Motor neuron (in vitro differentiated cells): Measurements from ENCODE around the gene GGTA1. TPM values are rescaled to one million over a fixed set of nuclear protein-coding genes. Genes with fewer than 3 reads are reported as not detected.

Source experiments
- ATAC-seq, 8 experiments: fragments of 200-7000 bp; cut with Tn5 transposase; replicated peaks in 6 of 8; 2 replicates each; pipeline ENCODE4 v1.8.0; 2021; ENCODE audit warnings: mild to moderate bottlenecking in 8 of 8, moderate library complexity in 8 of 8
- H3K27ac ChIP-seq, 2 donors: fragments of 250-450 bp; sonication (Bioruptor Pico); 2 replicates each; pipeline ENCODE4 v1.9.0; 2021; ENCODE audit warnings: antibody characterized with exemption in 2 of 2, mild to moderate bottlenecking in 2 of 2, moderate library complexity in 1 of 2
- H3K4me1 ChIP-seq, 2 donors: fragments of 250-450 bp; sonication (Bioruptor Pico); replicated peaks in 1 of 2; 2 replicates each; pipeline ENCODE4 v1.6.1; 2021; ENCODE audit warnings: antibody characterized with exemption in 2 of 2, mild to moderate bottlenecking in 2 of 2, moderate library complexity in 1 of 2
- H3K4me3 ChIP-seq, 5 donors: fragments of 250-450 bp; sonication (Bioruptor Pico); 2 replicates each; pipeline ENCODE4 v1.9.0; 2021; ENCODE audit warnings: antibody characterized with exemption in 5 of 5, mild to moderate bottlenecking in 5 of 5, moderate library complexity in 4 of 5
- WGBS, 10 experiments: fragments of 450-650 bp; shearing (Covaris generic); methylation state at CpG; one replicate each; pipeline ENCODE4 v1.0.0; 2022; 5-methylcytosine and 5-hydroxymethylcytosine counted together
- in situ Hi-C, 9 experiments: fragments of 400-800 bp; cut with MboI; loops; one replicate each; pipeline ENCODE4 v1.15.0; 2021; ENCODE audit warnings: low sequenced_read_pairs in 9 of 9, low pct_unique_long_range_greater_than_20kb in 2 of 9; ENCODE audit not compliant: unreplicated experiment in 9 of 9
- total RNA-seq, 8 experiments: library from RNA; unstranded; fragments of 300-600 nt; gene quantifications; 2 replicates each; pipeline versions ENCODE4 v1.2.3 to v1.2.4, GENCODE V29; 2022

The GGTA1 gene
- total RNA-seq, 8 experiments from 2014 or later = 0.05 to 1.9 (median 0.17) TPM; not detected in 1

DNA sequence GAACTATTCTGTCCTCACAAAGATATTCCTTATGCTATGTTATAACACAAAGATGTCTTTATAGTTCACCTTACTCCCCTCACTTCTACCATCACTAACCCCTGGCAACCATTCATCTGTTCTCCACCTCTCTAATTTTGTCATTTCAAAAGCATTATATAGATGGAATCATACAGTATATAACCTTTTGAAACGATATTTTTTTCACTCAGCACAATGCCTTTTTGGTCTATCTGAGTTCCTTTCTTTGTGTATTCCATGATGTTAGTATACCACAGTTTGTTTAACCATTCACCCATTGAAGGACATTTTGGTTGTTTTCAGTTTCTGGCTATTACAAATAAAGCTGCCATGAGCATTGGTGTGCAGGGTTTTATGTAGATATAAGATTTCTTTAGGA is 93.7 kb downstream of the GGTA1 start:
- Histone ChIP-seq H3K27ac (no peak overlapping the region), H3K4me3 (no peak overlapping the region), H3K4me1 (no peaks in the 10 kb centered on the region)
- no peak for ATAC-seq
- 20 to 100% (median 66%) methylated on average over 1 of the region's 1 CpG; no CpG with 5 or more reads in 2 of the 10 experiments for WGBS, 10 experiments
- in situ Hi-C loops = loop anchor here in 2 of 9 experiments (25.0 kb wide), 2 partner anchors 94 to 194 kb away; partner anchors contain the start of gene RAB14 (in 1 of the 2)

Other genes with a start within 250 kb of the GGTA1 start
- 1,000 to 10,000 TPM in 1 of 8 experiments, 100 to 1,000 TPM in 3, 10 to 100 TPM in 4; 41.1 to 1,937 (median 118) TPM for gene GSN, start 231.7 kb downstream of the GGTA1 start, total RNA-seq
- gene STOM, start 129.6 kb downstream of the GGTA1 start, total RNA-seq = 100 to 1,000 TPM in 3 of 8 experiments, 10 to 100 TPM in 1, 1 to 10 TPM in 4; 2.7 to 350 (median 23.0) TPM
- gene DAB2IP, start 151.8 kb upstream of the GGTA1 start, total RNA-seq = 10 to 100 TPM in 7 of 8 experiments, 1 to 10 TPM in 1; 8.0 to 27.7 (median 19.6) TPM